ENCODE data around the gene RSL1D1. TPM values are rescaled to one million over a fixed set of nuclear protein-coding genes. Genes with fewer than 3 reads are reported as not detected.
"Not testable (repeated sequence)": the region's sequence is repeated elsewhere in the genome, so short reads cannot be mapped to it uniquely, and the experiment has no call there.

RSL1D1 gene
- total RNA-seq, 4 donors from 2014 or later: 215 to 302 (median 259) TPM

GRCh38 chr16:11835309-11835708 lies 16.0 kb downstream of the RSL1D1 start:
- H3K36me3 ChIP-seq: peaks cover 0 to 42% of the 10 kb centered on the region in 2 donors
- H3K27ac ChIP-seq: peak overlapping the region; percentile 84 to 89 (median 88)
- no peaks in the 10 kb centered on the region for H3K9me3 ChIP-seq
- peak in 1 of 2 donors; percentile 5 for ATAC-seq
- H3K4me3 ChIP-seq: no peak overlapping the region
- no peak for TF ChIP-seq POLR2A (IDR thresholded peaks at IDR 0.05)
- TF ChIP-seq CTCF (IDR thresholded peaks at IDR 0.05 in 4 of 5, conservative IDR thresholded peaks at IDR 0.05 in 1 of 5): no peak
- DNase-seq: peak in 1 of 2 donors; percentile 52
- peaks cover 11 to 24% of the 10 kb centered on the region in 2 donors for H3K4me1 ChIP-seq
- intact Hi-C loops (cut with DNase I; ENCODE audit: low total_unique reads) (no loop called here), in situ Hi-C loops (cut with MboI; ENCODE audit: low sequenced_read_pairs in 4 of 4) (no loop called here)
- H3K27me3 ChIP-seq: no peaks in the 10 kb centered on the region

DNA sequence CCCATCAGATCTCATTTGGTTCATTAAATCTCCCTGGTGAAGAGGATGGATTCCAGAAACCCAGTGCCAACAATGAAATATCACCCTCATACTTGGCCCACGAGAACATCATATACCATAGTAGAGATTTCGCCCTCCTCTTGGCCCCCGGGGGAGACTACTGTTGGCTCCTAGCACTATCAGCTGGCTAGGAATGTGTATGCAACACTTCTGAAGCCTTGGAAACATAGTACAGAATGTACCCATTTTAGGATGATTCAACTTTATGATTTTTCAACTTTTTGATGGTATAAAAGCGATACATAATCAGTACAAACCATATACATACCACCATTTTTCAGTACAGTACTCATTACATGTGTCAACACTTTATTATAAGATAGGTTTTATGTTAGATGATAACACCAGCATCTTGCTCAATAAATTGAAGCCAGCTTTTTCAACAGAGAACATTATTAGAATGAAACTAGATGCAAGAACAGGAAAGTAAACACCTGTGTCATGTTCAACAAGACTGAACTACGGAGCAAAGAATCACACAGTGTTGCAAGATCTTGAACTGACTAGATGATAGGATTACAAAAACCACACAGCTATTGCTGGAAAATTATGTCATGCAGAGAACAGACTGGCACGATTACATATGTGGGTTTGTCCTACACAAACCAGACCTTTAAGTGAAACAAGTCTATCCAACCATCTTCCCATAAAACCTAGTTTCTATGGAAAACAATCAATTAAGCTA lies 17.2 kb downstream of the RSL1D1 start:
- DNase-seq: peak; percentile 50 to 69
- Histone ChIP-seq H3K4me3 (no peak overlapping the region), H3K27me3 (no peaks in the 10 kb centered on the region), H3K27ac (peak overlapping the region; percentile 84 to 89 (median 88)), H3K36me3 (peaks cover 0 to 30% of the 10 kb centered on the region in 2 donors), H3K4me1 (peaks cover 11 to 24% of the 10 kb centered on the region in 2 donors), H3K9me3 (no peaks in the 10 kb centered on the region)
- intact Hi-C loops (cut with DNase I; ENCODE audit: low total_unique reads) (loop anchor here (1.0 kb wide), 1 partner anchor 42 kb away; no protein-coding TSS in a partner anchor), in situ Hi-C loops (cut with MboI; ENCODE audit: low sequenced_read_pairs in 4 of 4) (no loop called here)
- peak; percentile 97 for ATAC-seq
- TF ChIP-seq POLR2A (IDR thresholded peaks at IDR 0.05) (peak in 1 of 2 donors; percentile 15), CTCF (IDR thresholded peaks at IDR 0.05 in 4 of 5, conservative IDR thresholded peaks at IDR 0.05 in 1 of 5) (no peak)

DNA sequence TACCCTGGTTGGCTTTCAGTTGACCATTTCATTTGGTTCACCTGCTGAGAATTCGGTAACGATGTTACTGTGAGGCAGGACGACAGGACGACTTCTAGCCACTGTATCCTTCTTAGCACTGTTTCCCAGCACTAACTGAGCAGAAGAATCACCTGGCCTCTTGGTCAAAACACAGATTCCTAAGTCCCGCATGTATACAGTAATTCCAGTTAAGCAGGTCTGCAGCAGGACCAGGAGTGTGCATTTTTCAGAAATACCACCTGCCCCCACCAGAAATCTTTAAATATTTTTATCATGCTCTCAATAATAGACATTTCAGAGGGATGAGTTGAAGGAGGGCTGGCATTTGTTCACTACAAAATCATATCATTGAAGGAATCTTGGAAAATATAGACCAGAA lies 22.6 kb downstream of the RSL1D1 start:
- H3K27me3 ChIP-seq: no peaks in the 10 kb centered on the region
- DNase-seq (no peak), ATAC-seq (no peak)
- TF ChIP-seq CTCF (IDR thresholded peaks at IDR 0.05 in 4 of 5, conservative IDR thresholded peaks at IDR 0.05 in 1 of 5) (no peak), POLR2A (IDR thresholded peaks at IDR 0.05) (no peak)
- no peaks in the 10 kb centered on the region for H3K9me3 ChIP-seq
- intact Hi-C loops (cut with DNase I; ENCODE audit: low total_unique reads) (no loop called here), in situ Hi-C loops (cut with MboI; ENCODE audit: low sequenced_read_pairs in 4 of 4) (no loop called here)
- H3K4me3 ChIP-seq: no peak overlapping the region
- H3K27ac ChIP-seq: no peak overlapping the region
- H3K4me1 ChIP-seq: peaks cover 12 to 17% of the 10 kb centered on the region in 2 donors
- H3K36me3 ChIP-seq: no peaks in the 10 kb centered on the region

DNA sequence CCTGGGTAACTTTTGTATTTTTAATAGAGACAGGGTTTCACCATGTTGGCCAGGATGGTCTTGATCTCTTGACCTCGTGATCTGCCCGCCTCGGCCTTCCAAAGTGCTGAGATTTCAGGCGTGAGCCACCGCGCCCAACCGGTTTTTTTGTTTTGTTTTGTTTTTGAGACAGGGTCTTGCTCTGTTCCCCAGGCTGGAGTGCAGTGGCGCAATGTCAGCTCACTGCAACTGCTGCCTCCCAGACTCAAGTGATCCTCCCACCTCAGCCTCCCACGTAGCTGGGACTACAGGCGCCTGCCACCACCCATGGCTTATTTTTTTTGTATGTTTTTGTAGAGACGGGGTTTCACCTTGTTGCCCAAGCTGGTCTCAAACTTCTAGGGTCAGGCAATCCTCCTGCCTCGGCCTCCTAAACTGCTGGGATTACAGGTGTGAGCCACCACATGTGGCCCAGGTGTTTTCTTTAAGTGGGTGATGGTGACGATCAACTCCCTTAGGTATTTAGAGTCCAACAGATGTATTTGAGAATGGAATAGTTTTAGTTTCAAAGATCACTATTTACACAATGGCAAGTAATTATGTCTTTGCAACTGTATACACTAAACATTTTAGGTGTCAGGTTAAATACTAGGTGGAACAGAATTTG lies 25.7 kb downstream of the RSL1D1 start:
- intact Hi-C loops (cut with DNase I; ENCODE audit: low total_unique reads); H3K4me3 ChIP-seq; H3K9me3 ChIP-seq; H3K36me3 ChIP-seq; DNase-seq; ATAC-seq; H3K27me3 ChIP-seq; in situ Hi-C loops (cut with MboI; ENCODE audit: low sequenced_read_pairs in 4 of 4): not testable (repeated sequence)
- Histone ChIP-seq H3K27ac (peak overlapping the region in 3 of 4 donors; percentile 40 to 80 (median 41)), H3K4me1 (peaks cover 9 to 20% of the 10 kb centered on the region in 2 donors)

DNA sequence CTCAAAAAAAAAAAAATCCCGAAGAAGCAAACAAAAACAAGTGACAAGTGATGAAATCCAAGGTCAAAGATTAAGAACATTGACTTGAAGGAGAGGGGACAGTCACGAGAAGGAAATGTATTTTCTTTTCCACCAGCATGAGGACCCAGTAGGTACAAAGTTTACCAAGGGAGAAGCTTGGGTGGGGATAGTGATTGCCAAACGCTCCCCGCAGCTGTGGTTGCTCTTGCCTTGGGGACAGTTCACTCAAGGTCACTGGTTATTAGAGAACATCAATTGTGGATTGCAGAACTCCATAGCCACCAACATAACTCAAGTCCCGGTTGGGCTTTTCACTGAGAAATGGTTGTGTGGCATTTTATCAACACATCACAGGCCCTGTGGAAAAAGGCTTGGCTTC lies 27.0 kb downstream of the RSL1D1 start:
- H3K4me1 ChIP-seq: peaks cover 9 to 20% of the 10 kb centered on the region in 2 donors
- H3K9me3 ChIP-seq: no peaks in the 10 kb centered on the region
- TF ChIP-seq POLR2A (IDR thresholded peaks at IDR 0.05): no peak
- DNase-seq (peak; percentile 53 to 85), ATAC-seq (peak; percentile 96 to 97)
- no peak overlapping the region for H3K4me3 ChIP-seq
- no peaks in the 10 kb centered on the region for H3K27me3 ChIP-seq
- in situ Hi-C loops (cut with MboI; ENCODE audit: low sequenced_read_pairs in 4 of 4) (loop anchor here in 3 of 4 donors (25.0 kb wide), 3 partner anchors 287 to 862 kb away; a partner anchor contains a TSS), intact Hi-C loops (cut with DNase I; ENCODE audit: low total_unique reads) (no loop called here)
- peak overlapping the region; percentile 38 to 80 (median 40) for H3K27ac ChIP-seq
- H3K36me3 ChIP-seq: no peaks in the 10 kb centered on the region

GRCh38 chr16:11823645-11824044 lies 27.7 kb downstream of the RSL1D1 start:
- DNase-seq; H3K4me3 ChIP-seq; H3K27me3 ChIP-seq; ATAC-seq; intact Hi-C loops (cut with DNase I; ENCODE audit: low total_unique reads); H3K36me3 ChIP-seq; H3K9me3 ChIP-seq: not testable (repeated sequence)
- in situ Hi-C loops (cut with MboI; ENCODE audit: low sequenced_read_pairs in 4 of 4): loop anchor here in 3 of 4 donors (25.0 kb wide), 3 partner anchors 286 to 861 kb away; a partner anchor contains a TSS
- peak overlapping the region; percentile 38 to 80 (median 40) for H3K27ac ChIP-seq
- peaks cover 9 to 20% of the 10 kb centered on the region in 2 donors for H3K4me1 ChIP-seq
